HG03571 (cell line): ENCODE data around the gene DESI1.
"Not testable (repeated sequence)": the region's sequence is repeated elsewhere in the genome, so short reads cannot be mapped to it uniquely, and the experiment has no call there.

ENCODE experiments used
- ATAC-seq: cut with Tn5 transposase; IDR thresholded peaks from one replicate; pipeline ENCODE4 v1.9.1; 2021; ENCODE audit not compliant: unreplicated experiment

The DESI1 gene

DNA sequence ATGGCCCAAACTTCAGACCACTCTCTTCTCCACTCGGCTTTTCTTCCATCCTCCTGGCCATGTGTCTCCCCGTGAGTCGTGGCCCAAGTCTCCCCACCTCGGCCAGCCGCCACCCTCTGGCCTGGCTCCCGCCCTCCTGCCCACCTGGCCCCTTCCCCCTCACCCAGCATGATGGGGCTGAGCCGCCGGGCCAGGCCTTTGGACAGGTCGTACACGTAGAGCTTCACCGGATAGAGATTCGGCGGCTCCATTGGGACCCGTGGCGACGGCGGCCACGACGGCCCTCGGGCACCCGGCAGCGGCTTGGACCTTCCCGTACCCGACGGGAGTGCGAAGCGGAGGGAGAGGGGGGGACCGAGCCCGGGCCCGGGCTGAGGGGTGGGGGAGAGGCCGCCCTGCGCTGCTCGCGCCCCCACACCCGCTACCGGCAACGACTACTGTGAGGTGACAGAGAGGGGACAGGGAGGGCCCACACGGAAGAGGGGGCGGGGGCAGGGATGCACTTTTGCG, at the start of gene DESI1:
DESI1 (minus strand) TSS at position 455 of the 510 bp plus-strand sequence; CDS start at position 251, 204 bp downstream.
- ATAC-seq: peak; percentile 12

DNA sequence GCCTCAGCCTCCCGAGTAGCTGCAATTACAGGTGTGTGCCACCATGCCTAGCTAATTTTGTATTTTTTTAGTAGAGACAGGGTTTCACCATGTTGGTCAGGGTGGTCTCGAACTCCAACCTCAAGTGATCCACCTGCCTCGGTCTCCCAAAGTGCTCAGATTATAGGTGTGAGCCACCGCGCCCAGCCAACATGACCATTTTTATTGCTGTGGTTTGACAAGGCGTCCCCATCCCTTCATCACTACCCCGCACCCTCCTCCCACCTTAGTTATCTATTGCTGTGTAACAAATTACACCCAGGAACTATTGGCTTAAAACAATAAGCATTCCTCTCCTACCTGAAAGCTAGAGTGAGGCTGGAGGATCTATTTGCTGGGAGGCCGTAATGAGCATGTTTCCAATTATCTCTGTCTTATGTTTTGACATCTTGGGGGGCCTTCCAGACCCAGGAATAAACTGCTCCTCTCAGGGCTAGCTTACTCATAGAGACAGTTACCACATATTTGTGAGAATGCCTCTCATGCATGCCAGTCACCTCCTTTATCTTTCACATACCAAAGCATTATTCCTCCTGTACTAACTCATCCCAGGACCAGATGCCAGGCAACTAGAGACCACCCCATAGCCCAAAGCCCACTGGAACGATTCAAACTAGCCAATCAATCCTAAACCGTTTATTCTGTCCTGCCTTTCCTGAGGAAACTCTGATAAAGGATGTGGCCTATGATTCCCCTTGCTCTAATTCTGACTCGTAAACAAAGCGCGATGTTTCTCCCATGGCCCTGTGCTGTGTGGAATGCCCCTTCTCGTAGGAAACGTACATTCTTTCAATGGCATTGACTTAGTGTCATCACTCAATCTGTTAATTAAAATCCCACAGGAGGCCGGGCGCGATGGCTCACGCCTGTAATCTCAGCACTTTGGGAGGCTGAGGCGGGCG, 48.4 kb upstream of the DESI1 start:
- ATAC-seq: no peak

DNA sequence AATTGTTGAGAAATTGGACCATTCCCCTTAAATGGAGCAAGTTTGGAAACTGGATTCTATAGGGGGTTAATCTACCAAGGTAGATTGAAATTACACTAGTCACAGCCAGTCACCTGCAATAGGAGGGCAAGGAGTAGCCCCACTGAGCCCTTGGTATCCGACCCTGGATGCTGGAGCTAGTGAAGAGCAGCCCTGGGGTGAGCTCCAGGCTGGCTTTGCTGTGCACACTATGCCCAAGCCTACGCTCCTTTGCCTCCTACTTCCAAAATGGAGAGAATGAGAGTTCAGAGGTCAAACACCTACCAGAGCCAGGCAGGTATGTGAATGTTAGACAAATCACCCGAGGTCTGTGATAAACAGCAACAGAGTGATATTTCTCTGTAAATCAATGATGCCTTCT, 44.1 kb upstream of the DESI1 start:
- ATAC-seq: no peak

DNA sequence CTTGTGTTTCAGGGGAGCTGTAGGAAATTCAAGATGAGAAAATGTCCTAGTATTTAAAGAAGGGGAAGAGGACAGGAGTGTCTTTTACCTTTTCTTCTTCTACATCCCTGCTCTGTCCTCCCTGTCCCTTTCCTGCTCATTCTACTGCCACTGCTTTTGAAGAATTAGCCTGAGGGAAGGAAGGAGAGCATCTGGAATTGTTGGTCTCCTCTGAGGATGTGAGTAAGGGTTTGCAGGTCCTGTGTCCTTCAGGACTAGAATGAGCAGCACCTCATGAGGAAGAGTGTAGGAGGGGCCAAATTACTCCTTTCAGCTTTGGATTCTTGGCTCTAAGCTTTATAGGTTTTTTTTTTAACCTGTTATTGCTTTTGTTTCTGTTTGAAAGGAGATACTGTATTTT, 43.6 kb upstream of the DESI1 start:
- ATAC-seq: no peak

DNA sequence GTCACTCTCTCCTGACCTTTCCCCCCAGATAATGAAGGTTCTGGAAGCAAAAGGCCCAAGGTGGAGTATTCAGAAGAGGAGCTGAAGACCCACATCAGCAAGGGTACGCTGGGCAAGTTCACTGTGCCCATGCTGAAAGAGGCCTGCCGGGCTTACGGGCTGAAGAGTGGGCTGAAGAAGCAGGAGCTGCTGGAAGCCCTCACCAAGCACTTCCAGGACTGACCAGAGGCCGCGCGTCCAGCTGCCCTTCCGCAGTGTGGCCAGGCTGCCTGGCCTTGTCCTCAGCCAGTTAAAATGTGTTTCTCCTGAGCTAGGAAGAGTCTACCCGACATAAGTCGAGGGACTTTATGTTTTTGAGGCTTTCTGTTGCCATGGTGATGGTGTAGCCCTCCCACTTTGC, 42.8 kb upstream of the DESI1 start:
- ATAC-seq: not testable (repeated sequence)

DNA sequence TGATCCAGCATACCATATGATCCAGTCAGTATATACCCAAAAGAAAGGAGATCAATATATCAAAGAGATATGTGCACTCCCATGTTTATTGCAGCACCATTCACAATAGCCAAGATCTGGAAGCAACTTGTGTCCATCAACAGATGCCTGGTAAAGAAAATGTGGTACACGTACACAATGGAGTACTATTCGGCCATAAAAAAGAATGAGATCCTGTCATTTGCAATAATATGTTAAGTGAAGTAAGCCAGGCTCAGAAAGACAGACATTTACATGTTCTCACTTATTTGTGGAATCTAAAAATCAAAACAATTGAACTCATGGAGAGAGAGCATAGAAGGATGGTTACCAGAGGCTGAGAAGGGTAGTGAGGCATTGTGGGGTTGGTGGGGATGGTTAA, 40.9 kb upstream of the DESI1 start:
- no peak for ATAC-seq

DNA sequence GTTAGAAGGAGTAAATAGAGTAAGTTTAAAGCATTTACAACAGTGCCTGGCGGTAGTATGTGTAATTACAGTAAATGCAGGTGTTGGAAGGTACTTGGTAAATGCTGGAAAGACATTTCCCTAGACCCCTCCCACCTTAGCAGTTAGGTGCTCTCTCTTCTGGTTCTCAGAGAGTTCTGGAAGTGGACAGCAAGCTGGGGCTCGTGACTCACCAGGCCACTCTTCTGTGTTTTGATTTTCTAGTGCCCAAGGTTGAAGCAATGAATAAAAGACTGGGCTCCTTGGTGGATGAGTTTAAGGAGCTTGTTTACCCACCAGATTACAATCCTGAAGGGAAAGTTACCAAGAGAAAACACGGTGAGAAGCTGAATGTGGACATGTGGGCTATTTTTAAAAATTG, 40.2 kb upstream of the DESI1 start:
- no peak for ATAC-seq

DNA sequence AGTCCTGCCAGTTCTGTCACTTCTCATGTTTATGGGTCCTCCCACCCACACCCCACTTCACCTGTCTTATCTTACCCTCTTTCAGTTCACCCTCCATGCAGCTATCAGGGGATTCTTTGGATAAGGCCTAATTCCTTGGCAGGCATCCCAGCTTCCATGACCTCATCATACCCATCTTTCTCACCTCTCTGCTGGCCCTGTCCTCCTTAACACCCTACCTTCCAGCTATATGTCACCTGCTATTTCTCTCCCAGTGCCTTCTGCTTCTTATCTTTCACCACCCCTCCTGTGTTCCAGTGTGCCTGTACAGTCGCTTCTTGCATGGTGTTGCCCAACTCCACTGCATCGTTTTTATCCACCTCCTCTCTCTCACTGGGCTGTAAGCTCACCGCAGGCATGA, 39.6 kb upstream of the DESI1 start:
- ATAC-seq: no peak

DNA sequence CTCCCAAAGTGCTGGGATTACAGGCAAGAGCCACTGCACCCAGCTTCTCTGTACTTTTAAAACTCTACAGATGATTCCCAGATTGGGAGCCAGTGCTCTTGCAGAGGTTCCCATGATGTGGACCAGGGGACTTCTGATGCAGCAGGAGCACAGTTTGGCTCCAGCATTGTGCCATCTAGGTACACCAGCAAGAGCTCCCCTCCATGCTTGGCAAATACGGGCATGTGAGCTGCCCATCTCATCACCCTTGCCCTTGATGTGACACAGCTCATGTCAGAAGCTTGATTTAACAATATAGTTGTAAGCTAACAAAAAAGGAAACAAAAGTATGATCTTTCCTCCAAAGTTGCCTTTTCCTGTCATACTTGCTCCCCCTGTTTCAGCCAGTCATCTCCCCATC, 39.1 kb upstream of the DESI1 start:
- ATAC-seq: no peak

DNA sequence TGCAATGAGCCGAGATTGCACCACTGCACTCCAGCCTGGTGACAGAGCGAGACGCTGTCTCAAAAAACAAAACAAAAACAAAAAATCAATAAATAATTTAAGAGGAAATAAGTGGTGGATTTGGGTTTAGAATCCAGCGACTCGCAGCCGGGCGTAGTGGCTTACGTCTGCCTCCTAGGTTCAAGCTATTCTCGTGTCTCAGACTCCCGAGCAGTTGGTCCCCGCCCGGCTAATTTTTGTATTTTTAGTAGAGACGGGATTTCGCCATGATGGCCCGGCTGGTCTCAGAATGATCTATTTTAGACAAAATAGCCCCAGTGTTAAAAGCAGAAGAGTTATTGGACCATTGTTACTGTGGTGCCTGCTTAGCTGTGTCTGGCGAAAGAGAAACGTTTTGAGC, 38.0 kb upstream of the DESI1 start:
- ATAC-seq: no peak

DNA sequence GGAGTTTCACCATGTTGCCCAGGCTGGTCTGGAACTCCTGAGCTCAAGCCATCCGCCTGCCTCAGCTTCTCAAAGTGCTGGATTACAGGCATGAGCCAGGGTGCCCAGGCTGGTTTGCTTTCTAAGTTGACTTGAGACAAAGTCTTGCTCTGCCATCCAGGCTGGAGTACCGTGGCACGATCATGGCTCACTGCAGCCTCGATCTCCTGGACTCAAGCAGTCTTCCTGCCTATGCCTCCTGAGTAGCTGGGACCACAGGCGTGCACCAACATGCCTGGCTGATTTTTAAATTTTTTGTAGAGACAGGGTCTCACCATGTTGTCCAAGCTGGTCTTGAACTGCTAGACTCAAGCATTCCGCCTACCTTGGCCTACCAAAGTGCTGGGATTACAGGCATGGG, 36.9 kb upstream of the DESI1 start:
- ATAC-seq: no peak

DNA sequence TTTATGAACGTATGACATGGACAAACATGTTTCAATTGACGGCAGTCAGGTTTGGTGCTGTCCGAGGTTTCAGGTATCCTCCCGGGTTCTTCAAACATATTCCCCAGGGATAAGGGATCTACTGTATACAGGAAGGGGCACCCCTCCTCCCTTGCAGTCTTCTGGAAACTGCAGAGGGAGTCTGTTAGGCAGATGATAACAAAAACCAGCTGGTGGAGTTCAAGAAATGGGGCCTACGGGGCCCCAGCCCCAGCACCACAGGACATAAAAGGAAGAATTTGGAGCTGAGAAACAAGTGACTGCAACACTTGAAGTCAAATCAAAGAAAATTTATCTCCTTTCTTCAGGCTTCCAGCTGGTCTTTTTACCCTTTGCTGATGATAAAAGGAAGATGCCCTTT, 35.7 kb upstream of the DESI1 start:
- ATAC-seq: no peak

DNA sequence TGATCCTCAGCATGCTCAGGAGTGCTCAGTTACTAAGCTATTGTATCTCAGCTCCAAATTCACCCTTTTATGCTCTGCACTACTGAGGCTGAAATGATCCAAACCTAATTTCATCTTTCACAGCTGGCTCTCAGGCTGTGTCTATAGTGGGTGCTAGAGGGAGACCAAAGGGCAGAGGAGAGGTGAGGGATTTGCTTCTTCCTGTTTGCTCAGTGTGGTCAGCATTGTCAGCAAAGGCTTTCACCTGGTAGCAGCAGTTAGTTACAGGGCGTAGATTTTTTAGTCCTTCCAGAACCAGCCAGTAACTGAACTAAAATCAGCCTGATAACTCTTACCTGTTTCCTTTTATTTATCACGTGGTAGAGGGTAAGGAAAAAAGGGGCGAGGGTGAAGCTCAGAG, 33.5 kb upstream of the DESI1 start:
- no peak for ATAC-seq

DNA sequence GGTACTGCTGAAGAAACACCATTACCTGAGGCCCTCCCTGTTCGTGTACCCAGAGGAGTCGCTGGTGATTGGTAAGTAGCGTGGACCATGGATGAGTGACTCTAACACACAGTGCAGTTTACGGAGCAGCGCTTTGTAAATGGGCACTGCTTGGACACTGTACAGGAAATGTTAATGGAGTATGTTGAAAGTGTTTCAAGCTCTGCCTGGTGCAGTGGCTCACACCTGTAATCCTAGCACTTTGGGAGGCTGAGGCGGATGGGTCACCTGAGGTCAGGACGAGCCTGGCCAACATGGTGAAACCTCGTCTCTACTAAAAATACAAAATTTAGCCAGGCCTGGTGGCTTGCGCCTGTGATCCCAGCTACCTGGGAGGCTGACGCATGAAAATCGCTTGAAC, 30.0 kb upstream of the DESI1 start:
- ATAC-seq: no peak

DNA sequence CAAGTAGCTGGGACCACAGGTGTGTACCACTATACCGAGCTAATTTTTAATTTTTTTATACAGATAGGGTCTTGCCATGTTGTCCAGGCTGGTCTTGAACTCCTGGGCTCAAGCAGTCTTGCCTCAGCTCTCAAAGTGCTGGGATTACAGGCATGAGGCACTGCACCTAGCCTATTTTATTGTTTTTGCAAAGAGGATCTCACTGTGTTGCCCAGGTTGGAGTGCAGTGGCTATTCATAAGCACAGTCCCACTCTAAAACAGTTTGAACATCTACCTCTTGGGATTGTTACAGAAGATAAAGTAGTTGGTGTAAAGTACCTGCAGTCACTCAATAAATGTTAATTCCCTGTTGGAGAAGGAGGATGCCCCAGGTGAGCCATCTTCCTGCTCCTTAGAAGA, 29.4 kb upstream of the DESI1 start:
- ATAC-seq: no peak

DNA sequence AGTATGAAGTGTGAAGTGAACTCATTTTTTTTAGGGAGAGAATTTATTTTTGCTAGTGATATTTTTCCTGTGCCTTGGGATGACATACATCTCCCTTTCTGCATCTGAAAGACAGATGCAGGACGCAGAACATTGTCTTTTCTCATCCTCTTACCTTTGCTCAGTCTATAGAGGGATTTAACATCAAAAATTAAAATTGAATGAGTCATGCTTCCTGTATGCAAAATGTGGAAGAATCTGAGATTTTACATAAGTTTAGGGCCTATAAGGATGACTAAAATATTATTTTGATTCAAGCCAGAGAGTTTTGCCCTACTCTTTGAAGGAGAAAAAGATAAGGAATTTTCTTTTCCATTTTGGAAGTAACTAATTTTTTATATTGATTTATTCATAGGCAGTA, 27.6 kb upstream of the DESI1 start:
- ATAC-seq: no peak

DNA sequence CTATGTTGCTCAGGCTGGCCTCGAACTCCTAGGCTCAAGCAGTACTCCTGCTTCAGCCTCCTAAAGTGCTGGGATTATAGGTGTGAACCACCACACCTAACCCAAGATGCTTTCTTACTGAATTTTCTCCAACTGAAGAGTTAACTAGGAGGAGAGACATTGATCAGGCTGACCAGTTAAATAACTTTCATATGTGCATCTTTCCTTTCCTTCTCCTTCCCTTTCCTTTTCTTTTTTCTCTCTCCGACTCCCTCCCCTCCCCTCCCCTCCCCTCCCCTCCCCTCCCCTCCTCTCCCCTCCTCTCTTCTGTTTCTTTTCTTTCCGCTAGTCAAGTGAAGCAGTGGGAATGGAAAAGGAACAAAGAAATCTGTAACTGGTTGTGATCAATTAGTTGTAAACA, 26.9 kb upstream of the DESI1 start:
- no peak for ATAC-seq

DNA sequence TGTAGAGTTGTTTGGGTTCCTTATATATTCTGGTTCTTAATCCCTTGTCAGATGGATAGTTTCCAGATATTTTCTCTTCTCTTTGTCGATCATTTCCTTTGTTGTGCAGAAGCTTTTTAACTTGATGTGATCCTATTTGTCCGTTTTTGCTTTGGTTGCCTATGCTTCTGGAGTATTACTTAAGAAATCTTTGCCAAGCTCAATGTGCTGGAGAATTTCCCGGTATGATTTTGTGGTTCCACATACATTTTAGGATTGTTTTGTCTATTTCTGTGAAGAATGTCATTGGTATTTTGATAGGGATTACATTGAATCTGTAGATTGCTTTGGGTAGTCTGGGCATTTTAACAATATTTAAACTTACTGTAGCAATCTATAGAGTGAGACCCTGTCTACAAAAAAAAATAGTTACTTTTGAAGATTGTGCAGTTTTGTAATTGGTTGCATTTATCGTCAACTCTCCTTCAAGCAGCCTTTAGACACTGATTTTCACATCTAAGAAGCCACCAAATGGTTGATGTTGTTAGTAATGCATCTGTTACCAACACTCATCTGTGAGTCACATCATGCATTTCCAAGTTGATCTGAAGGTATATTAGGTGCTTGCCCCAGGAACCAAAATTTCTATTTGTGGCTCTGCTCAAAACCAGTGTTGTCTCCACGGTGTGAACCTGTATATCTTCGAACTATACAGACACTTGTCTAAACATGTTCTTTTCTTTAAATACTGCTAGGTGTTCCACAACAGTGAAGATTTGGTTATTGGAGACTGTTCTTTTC, 21.7 kb upstream of the DESI1 start:
- ATAC-seq: no peak

DNA sequence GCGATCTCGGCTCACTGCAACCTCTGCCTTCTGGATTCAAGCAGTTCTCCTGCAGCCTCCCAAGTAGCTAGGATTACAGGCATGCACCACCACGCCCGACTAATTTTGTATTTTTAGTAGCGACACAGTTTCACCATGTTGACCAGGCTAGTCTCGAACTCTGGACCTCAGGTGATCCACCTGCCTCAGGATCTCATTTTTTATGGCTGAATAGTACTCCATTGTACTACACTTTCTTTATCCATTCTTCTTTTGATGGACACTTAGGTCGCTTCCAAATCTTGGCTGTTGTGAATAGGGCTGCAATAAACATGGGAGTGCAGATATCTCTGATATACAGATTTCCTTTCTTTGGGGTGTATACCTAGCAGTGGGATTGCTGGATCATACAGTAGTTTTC, 21.0 kb upstream of the DESI1 start:
- no peak for ATAC-seq

DNA sequence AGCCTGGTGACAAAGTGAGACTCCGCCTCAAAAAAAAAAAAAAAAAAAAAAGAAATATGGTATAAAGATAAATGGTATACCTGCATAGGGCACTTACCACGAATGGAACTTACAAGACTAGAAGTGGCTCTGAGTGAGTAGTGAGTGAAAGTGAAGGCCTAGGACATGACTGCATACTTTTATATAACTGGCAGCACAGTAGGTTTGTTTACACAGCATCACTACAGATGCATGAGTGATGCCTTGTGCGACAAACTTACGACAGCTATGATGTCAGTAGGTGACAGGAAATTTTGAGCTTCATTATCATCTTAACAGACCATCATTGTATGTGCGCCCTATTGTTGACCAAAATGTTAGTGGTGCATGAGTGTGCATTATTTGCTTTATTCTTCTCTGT, 17.9 kb upstream of the DESI1 start:
- ATAC-seq: no peak

DNA sequence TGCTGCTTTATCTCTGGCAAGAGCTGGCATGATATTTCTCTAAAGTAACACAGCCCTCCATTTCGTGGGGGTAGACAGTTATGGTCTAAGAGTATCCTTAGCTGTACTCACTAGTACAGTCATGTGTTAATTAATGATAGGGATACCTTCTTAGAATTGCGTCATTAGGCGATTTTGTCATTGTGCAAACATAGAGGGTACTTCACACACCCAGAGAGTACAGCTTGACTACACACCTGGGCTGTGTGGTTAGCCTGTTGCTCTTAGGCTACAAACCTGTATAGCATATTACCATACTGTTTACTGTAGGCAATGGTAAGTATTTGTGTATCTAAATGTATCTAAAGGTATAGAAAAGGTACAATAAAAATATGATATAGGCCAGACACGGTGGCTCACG, 17.3 kb upstream of the DESI1 start:
- no peak for ATAC-seq

DNA sequence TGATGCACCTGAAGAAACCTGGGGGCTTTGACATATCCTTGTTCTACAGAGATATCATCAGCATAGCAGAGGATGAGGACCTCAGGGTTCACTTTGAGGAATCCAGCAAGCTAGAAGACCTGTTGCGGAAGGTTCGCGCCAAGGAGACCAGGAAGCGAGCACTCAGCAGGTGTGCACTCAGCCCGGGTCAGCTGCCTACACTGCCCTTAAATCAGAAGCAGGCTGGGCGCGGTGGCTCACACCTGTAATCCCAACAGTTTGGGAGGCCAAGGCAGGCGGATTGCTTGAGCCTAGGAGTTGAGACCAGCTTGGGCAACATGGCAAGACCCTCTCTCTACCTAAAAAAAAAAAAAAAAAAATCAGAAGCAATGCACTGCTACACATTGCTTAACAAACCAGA, 16.8 kb upstream of the DESI1 start:
- ATAC-seq: not testable (repeated sequence)
